Activated naive CD4-positive, alpha-beta T cell treated with anti-CD3 and anti-CD28 coated beads, Interleukin-2, amount 50 U/mL, for 24 hours (primary cell): ENCODE data around the gene SCGB1D4.
"Not testable (repeated sequence)": the region's sequence is repeated elsewhere in the genome, so short reads cannot be mapped to it uniquely, and the experiment has no call there.

Experiments used
- H3K27ac Mint-ChIP-seq: one replicate; pipeline ENCODE4 v1.8.0; 2021; ENCODE audit warnings: mild to moderate bottlenecking, mixed read lengths
- H3K27me3 Mint-ChIP-seq: one replicate; pipeline ENCODE4 v1.8.0; 2021; ENCODE audit warnings: mixed read lengths
- H3K36me3 Mint-ChIP-seq: one replicate; pipeline ENCODE4 v1.8.0; 2021; ENCODE audit warnings: mixed read lengths
- H3K4me1 Mint-ChIP-seq: one replicate; pipeline ENCODE4 v1.8.0; 2021; ENCODE audit warnings: mixed read lengths
- H3K4me3 Mint-ChIP-seq: one replicate; pipeline ENCODE4 v1.8.0; 2021; ENCODE audit warnings: mild to moderate bottlenecking, mixed read lengths
- H3K9me3 Mint-ChIP-seq: one replicate; pipeline ENCODE4 v1.8.0; 2021; ENCODE audit warnings: mixed read lengths

The SCGB1D4 gene, protein sequence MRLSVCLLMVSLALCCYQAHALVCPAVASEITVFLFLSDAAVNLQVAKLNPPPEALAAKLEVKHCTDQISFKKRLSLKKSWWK

DNA sequence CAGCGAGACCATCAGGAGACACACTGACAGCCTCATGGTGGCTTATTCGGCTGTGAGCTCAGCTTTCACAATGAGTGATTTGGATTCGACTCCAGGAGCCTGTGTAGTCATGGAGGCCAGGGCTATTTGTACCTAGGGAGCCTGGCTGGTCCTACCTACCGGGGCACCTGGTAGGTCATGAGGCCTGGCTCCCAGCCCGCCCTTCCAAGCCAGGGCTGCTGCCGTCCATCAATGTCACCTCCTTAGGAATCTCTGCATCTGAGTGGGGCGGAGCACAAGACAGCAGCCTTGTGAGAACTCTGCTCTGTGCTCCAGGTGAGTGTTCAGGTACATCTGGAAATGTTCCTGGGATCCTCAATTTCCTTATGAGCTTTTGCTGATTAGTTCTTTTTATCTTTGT is at the start of gene SCGB1D4:
Gene SCGB1D4 (minus strand): TSS at position 101 of the 400 bp plus-strand sequence. CDS start 65 bp downstream, at position 36.
- Mint-ChIP-seq H3K4me1 (no peaks in the 10 kb centered on the region), H3K27ac (no peak within 1 kb of the TSS), H3K9me3 (no peaks in the 10 kb centered on the region), H3K36me3 (no peaks in the 10 kb centered on the region), H3K27me3 (peaks cover 10% of the 10 kb centered on the region), H3K4me3 (no peak within 1 kb of the TSS)

DNA sequence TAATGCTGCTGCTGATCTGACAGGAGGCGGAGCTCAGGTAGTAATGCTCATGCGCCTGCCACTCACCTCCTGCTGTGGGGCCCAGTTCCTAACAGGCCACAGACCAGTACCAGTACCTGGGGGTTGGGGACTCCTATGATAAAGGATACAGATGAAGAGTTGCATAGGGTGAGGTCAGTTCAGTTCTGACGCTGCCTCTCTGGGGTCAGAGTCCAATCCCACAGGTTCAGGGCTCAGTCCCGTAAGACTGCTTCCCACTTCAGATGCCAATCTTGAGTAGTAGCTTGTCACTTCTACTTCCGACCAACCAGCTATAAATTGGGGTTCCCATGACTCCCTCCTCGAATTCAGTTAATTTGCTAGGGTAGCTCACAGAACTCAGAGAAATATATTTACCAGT is 47.0 kb upstream of the SCGB1D4 start:
- no peaks in the 10 kb centered on the region for H3K9me3 Mint-ChIP-seq
- no peak overlapping the region for H3K27ac Mint-ChIP-seq
- H3K4me1 Mint-ChIP-seq: no peaks in the 10 kb centered on the region
- no peak overlapping the region for H3K4me3 Mint-ChIP-seq
- H3K27me3 Mint-ChIP-seq: no peaks in the 10 kb centered on the region
- no peaks in the 10 kb centered on the region for H3K36me3 Mint-ChIP-seq

DNA sequence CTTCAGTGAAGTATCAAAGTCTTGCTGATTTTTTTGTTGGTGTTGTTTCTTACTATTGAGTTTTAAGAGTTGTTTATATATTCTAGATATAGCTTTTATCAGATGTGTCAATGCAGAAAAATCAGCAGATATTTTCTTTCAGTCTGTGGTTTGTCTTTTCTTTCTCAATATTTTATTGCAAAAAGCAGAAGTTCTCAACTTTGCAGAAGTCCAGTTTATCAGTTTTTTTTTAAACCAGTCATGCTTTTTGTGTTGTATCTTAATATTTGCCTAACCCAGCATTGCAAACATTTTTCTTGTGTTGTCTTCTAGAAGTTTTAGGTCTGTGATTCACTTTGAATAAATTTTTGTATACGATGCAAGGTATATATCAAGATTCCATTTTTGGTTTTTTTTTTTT is 45.3 kb upstream of the SCGB1D4 start:
- H3K4me3 Mint-ChIP-seq: no peak overlapping the region
- H3K9me3 Mint-ChIP-seq: no peaks in the 10 kb centered on the region
- H3K27me3 Mint-ChIP-seq: no peaks in the 10 kb centered on the region
- no peak overlapping the region for H3K27ac Mint-ChIP-seq
- no peaks in the 10 kb centered on the region for H3K36me3 Mint-ChIP-seq
- peaks cover 4% of the 10 kb centered on the region for H3K4me1 Mint-ChIP-seq

DNA sequence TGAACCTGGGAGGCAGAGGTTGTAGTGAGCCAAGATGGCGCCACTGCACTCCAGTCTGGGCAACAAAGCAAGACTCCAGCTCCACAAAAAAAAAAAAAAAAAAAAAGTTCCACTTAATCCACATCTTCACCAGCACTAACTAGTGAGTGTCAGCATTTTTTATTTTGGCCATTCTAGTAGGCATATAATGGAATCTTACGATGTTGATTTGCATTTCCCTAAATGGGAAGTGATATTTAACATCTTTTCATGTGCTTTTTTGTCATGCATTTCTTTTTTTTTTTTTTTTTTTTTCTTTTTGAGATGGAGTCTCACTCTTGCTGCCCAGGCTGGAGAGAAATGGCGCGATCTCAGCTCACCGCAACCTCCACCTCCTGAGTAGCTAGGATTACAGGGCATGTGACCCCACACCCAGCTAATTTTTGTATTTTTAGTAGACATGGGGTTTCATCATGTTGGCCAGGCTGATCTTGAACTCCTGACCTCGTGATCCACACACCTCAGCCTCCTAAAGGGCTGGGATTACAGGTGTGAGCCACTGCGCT is 44.8 kb upstream of the SCGB1D4 start:
- not testable (repeated sequence) for H3K4me3 Mint-ChIP-seq, H3K9me3 Mint-ChIP-seq, H3K4me1 Mint-ChIP-seq, H3K36me3 Mint-ChIP-seq, H3K27me3 Mint-ChIP-seq, H3K27ac Mint-ChIP-seq

DNA sequence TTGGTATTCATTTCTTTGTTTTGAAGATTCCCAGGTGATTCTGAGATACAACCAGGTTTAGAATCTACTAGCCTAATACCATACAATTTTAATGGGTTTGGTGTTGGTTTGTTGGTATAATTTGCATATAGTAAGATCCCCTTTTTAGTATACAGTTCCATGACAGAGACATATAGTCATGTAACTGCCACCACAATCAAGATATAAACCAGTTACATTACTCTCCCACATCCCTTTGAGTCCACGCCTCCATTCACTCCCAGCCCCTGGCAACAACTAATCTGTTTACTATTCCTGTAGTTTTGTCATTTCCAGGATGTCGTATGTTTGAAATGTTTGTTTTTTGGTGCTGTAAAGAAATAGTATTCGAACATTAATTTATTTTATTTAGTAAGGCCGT is 42.7 kb upstream of the SCGB1D4 start:
- Mint-ChIP-seq H3K27ac (no peak overlapping the region), H3K36me3 (no peaks in the 10 kb centered on the region), H3K4me3 (no peak overlapping the region), H3K9me3 (no peaks in the 10 kb centered on the region), H3K4me1 (peaks cover 18% of the 10 kb centered on the region), H3K27me3 (peaks cover 4% of the 10 kb centered on the region)

DNA sequence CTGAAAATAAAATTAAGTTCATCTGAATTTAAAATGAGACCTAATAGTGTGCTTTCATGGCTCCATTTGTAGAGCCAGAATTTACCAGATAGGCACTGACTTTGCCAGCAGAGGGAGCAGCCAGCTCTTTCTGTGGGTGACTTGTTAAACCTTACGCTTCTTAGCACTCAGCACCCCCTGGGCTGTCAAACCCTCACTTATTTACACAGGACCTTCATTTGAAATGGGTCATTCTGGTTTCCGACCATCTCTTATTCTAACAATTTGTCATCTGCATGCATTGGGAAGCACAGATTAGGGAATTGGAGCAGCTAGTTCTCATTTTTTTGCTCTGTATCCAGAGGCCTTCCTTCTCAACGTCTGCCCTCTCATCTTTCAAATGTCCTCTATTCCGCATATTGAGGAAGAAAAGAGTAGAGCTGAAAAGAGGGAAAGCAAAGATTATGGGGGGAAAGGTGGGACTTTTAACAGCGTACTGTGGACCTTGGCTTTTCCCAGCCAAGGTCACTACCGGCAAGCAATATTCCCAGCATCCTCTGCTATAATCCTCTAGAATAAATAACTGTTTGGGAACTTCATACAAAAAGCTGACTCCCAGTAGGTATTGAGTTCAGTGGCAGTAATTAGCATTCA is 41.5 kb upstream of the SCGB1D4 start:
- Mint-ChIP-seq H3K9me3 (no peaks in the 10 kb centered on the region), H3K4me1 (peaks cover 25% of the 10 kb centered on the region), H3K4me3 (no peak overlapping the region)

DNA sequence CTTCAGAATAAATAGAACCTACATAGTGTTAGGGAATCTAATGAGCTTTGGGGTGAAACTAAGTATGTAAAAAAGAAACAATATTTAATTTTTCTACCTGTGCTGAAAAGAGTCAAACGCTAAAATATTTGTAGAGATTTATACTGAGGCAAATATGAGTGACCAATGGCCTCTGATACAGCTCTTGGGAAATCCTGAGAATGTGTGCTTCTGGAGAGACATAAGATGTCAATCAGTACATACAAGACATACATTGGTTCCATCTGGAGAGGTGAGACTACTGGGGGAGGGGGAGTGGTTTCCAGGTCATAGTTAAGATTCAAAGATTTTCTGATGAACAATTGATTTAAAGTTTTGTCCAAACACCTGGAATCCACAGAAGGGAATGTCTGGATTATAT is 39.3 kb upstream of the SCGB1D4 start:
- Mint-ChIP-seq H3K36me3 (no peaks in the 10 kb centered on the region), H3K9me3 (no peaks in the 10 kb centered on the region), H3K4me1 (peaks cover 25% of the 10 kb centered on the region), H3K27me3 (peaks cover 4% of the 10 kb centered on the region), H3K27ac (no peak overlapping the region), H3K4me3 (peak overlapping the region; percentile 90)

More for the DNA sequence above, 41.5 kb upstream of the SCGB1D4 start:
- H3K27me3 Mint-ChIP-seq: peaks cover 4% of the 10 kb centered on the region
- no peaks in the 10 kb centered on the region for H3K36me3 Mint-ChIP-seq
- no peak overlapping the region for H3K27ac Mint-ChIP-seq

DNA sequence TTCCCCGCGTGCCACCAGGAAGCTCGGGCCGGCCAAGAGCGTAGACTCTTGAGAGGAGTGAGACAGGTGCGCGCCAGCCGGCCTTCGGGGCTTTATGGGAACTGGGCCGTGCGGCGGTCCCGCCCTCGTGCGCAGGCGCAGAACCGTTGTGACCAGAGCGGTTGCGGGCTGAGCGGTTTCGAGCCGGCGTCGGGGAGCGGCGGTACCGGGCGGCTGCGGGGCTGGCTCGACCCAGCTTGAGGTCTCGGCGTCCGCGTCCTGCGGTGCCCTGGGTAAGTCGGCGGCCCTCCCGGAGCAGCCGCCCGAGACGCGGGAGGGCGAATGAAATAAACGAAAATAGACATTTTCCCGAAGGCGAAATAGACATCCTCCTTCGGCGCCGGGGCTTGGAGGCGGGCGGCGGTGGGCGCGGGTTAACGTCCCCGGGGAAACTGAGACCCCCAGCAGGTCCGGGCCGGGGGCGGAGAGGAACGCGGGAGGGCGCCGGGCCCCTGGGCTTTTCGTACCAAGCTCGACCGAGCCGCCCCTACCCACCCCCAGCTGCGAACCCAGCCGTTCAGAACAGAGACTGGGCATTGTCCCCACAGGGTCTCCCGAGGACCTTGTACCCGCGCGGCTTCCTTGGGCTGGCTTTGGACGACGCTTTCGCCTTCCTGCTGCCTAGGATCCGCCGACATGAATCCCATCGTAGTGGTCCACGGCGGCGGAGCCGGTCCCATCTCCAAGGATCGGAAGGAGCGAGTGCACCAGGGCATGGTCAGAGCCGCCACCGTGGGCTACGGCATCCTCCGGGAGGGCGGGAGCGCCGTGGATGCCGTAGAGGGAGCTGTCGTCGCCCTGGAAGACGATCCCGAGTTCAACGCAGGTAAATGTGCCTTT is 38.7 kb upstream of the SCGB1D4 start, which contains the start of gene ASRGL1:
Gene ASRGL1 (plus strand): TSS at position 146 of the 879 bp plus-strand sequence. CDS start 530 bp downstream, at position 676.
- peaks cover 25% of the 10 kb centered on the region for H3K4me1 Mint-ChIP-seq
- H3K27me3 Mint-ChIP-seq: peaks cover 4% of the 10 kb centered on the region
- H3K27ac Mint-ChIP-seq: peak within 1 kb of the TSS; percentile 62
- H3K36me3 Mint-ChIP-seq: no peaks in the 10 kb centered on the region
- no peaks in the 10 kb centered on the region for H3K9me3 Mint-ChIP-seq
- H3K4me3 Mint-ChIP-seq: peak within 1 kb of the TSS; percentile 90

DNA sequence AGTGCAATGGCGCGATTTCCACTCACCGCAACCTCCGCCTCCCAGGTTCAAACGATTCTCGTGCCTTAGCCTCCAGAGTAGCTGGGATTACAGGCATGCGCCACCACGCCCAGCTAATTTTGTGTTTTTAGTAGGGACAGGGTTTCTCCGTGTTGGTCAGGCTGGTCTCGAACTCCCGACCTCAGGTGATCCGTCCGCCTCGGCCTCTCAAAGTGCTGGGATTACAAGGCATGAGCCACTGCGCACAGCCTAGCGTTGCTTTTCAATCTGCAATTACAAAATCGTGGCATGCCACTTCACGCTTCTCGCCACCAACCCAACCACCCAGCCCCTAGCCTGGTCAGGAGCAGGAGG is 38.1 kb upstream of the SCGB1D4 start:
- not testable (repeated sequence) for H3K9me3 Mint-ChIP-seq, H3K27me3 Mint-ChIP-seq, H3K36me3 Mint-ChIP-seq
- peaks cover 25% of the 10 kb centered on the region for H3K4me1 Mint-ChIP-seq
- H3K4me3 Mint-ChIP-seq: peak overlapping the region; percentile 90
- H3K27ac Mint-ChIP-seq: peak overlapping the region; percentile 62

DNA sequence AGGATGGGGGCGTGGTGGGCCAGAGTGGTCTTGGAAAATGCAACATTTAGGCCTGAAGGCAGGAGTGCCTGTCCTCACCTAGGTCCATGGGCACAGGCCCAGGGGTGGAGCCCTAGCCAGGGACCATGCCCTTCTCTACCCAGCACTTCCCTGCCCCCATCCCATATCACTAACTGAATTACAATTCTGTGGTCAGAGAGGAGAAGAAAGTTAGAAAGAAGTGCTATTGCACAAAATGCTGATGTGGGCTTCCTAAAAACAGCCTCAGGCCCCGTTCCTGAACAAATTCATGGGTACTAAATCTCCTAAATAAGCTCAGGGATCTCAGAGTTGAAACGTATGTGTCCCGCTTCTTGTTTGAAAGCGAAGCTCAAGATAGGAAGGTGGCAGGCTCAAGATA is 34.9 kb upstream of the SCGB1D4 start:
- Mint-ChIP-seq H3K9me3 (no peaks in the 10 kb centered on the region), H3K4me1 (peaks cover 20% of the 10 kb centered on the region), H3K27me3 (peaks cover 9% of the 10 kb centered on the region), H3K4me3 (no peak overlapping the region), H3K36me3 (no peaks in the 10 kb centered on the region), H3K27ac (no peak overlapping the region)

DNA sequence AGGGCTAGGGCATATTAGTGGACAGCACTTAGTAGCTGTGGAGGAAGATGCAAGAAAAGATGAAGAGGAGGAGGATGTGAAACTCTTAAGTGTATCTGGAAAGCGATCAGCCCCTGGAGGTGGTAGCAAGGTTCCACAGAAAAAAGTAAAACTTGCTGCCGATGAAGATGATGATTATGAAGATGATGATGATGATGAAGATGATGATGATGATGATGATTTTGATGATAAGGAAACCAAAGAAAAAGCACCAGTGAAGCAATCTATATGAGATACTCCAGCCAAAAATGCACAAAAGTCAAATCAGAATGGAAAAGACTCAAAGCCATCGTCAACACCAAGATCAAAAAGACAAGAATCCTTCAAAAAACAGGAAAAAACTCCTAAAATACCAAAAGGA is 32.4 kb upstream of the SCGB1D4 start:
- not testable (repeated sequence) for H3K9me3 Mint-ChIP-seq, H3K27ac Mint-ChIP-seq, H3K27me3 Mint-ChIP-seq, H3K4me1 Mint-ChIP-seq, H3K4me3 Mint-ChIP-seq, H3K36me3 Mint-ChIP-seq

DNA sequence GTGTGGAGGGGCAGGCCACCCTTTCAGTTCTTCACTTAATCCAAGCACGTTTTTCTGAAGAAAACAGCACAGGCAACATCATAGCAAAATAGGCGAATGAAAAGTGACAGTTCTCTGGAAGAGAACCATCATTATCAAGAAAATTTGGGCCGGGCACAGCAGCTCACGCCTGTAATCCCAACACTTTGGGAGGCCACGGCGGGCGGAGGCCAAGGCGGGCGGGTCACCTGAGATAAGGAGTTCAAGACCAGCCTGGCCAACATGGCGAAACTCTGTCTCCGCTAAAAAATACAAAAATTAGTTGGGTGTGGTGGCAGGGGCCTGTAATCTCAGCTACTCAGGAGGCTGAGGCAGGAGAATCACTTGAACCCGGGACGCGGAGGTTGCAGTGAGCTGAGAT is 28.7 kb upstream of the SCGB1D4 start:
- not testable (repeated sequence) for H3K4me1 Mint-ChIP-seq, H3K27ac Mint-ChIP-seq

DNA sequence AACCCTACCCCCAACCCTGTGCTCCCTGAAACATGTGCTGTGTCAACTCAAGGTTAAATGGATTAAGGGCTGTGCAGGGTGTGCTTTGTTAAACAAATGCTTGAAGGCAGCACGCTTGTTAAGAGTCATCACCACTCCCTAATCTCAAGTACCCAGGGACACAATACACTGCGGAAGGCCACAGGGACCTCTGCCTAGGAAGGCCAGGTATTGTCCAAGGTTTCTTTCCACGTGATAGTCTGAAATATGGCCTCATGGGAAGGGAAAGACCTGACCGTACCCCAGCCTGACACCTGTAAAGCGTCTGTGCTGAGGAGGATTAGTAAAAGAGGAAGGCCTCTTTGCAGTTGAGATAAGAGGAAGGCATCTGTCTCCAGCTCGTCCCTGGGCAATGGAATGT is 27.8 kb upstream of the SCGB1D4 start:
- not testable (repeated sequence) for H3K4me3 Mint-ChIP-seq, H3K27me3 Mint-ChIP-seq, H3K4me1 Mint-ChIP-seq, H3K27ac Mint-ChIP-seq, H3K36me3 Mint-ChIP-seq, H3K9me3 Mint-ChIP-seq

More for the DNA sequence above, 28.7 kb upstream of the SCGB1D4 start:
- not testable (repeated sequence) for H3K4me3 Mint-ChIP-seq, H3K27me3 Mint-ChIP-seq, H3K36me3 Mint-ChIP-seq, H3K9me3 Mint-ChIP-seq

DNA sequence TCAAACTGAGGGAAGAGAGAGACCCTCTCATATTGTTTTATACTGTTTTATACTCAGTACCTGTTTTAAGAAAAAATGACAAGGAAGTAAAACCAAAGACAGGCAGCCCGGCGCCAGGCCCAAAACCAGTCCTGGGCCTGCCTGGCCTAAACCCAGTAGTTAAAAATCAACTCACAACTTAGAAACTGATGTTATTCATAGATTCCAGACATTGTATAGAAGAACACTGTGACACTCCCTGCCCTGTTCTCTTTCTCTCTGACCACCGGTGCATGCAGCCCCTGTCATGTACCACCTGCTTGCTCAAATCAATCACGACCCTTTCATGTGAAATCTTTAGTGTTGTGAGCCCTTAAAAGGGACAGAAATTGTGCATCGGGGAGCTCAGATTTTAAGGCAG is 26.9 kb upstream of the SCGB1D4 start:
- H3K4me1 Mint-ChIP-seq, H3K36me3 Mint-ChIP-seq, H3K27ac Mint-ChIP-seq, H3K9me3 Mint-ChIP-seq, H3K4me3 Mint-ChIP-seq, H3K27me3 Mint-ChIP-seq: not testable (repeated sequence)

DNA sequence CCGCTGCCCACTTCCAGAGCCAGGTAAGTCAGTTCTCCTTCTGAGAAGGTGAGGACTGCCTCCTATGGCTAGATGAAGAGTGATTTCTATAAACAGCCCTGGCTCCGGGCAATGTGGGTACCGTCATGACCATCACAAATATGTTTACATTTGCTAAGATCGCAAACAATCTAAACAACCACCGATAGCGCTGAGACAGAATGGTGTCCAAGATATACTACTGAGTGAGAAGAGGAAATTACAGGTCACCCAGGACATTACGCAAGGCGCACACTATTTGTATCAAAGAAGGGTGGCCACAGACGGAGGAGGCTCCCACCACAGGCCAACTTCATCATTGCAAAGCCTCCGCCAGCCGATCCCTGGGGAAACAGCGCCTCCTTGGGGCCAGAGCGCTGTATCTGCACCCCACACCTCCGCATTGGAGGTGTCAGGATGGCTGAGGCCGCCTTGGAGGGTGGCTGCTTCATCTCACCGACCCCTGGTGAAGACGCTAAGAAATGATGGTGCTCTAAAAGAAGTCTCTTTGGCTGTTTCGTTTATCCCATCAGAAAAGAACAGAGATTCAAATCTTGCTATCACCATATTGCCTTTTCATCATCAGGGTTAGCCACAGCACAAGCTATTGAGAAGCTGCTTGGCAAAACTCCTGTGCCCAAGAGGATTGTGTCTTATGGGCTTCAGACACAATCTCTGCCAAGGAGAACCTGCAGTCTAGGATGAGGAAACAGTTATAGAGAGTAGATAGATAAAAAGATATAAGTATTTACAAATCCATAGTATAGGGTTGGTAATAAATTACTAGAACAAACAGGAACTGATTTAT is 26.1 kb upstream of the SCGB1D4 start:
- H3K27me3 Mint-ChIP-seq: peaks cover 6% of the 10 kb centered on the region

More for the DNA sequence above, 26.1 kb upstream of the SCGB1D4 start:
- H3K36me3 Mint-ChIP-seq: no peaks in the 10 kb centered on the region
- no peaks in the 10 kb centered on the region for H3K4me1 Mint-ChIP-seq
- H3K4me3 Mint-ChIP-seq: no peak overlapping the region
- H3K27ac Mint-ChIP-seq: no peak overlapping the region
- H3K9me3 Mint-ChIP-seq: no peaks in the 10 kb centered on the region
